Activated T-helper 1 cell treated with Interleukin-2 at 50 U/mL for 16 hours (primary cell): ENCODE data around the gene ELL.

Source experiments
- DNase-seq: peaks from one replicate; pipeline ENCODE4 v3.0.0-alpha.2; 2020; ENCODE audit warnings: low read depth

Gene ELL

DNA sequence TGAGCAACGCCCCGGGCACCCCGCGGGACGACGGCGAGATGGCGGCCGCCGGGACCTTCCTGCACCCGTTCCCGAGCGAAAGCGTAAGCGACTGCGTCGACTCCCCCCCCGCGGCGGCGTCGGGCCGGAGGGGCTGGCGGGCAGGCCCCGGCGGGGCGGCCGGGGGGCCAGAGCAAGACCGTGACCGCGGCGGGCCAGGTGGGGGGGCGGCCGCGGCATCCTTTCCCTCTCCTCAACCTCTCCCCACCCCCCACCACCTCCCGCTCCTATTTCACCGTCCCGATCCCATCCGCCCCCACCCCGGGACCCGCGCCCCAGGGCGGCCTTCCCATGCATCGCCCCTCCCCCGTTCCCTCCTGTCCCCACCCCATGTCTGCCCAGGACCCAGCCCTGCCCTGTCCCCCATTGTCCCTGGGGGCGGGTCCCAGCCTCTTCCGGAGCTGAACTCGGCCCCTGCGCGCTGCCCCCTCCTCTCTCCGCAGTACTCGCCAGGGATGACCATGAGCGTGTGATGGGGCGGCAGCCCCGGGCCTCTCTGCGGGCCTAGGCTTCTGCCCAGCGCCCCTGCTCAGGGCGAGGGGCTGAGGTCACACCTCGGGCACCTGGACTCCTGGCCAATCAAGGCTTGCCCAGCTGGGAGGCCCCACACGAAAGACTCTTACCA lies 88.0 kb downstream of the ELL start:
- no peak for DNase-seq

- DNase-seq = no peak
Measured at GRCh38 chr19:18433015-18433691, 88.7 kb downstream of the ELL start.

GRCh38 chr19:18432275-18433014 lies 89.4 kb downstream of the ELL start:
- DNase-seq = no peak

GRCh38 chr19:18431351-18432197 lies 90.3 kb downstream of the ELL start:
- no peak for DNase-seq

GRCh38 chr19:18430417-18431144 lies 91.3 kb downstream of the ELL start:
- no peak for DNase-seq

DNA sequence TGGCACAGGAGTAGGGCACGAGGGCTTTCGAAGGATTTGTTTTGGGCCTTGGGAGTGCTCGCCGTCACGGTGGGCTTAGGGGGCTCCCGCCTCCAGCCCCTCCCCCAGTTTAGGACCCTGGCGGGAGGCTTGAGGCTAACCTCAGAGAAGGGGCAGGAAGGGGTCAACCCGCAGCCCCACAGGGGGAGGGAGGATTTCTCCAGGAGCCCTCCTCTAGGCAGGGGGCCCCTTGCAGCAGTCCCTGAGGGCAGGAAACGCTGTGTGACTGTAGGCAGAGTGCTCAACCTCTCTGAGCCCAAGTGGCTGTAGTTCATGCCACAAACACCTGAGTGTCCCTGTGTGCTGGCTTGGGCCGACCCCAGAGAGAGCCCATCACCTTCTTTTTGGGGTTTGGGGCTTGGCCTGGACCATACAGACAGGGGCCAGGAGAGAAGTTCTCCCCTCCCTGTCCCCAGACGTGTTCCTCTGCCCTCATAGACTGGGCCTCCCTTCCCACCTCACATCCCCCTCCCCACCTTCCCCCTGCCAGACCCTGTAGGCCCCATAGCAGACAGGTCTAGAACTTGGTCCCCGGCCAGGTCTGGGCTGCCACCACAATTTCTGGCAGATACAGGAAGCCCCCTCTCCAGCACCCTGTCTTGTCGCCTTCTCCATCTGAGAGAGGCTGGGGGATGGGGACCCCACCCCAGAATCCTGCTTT lies 92.0 kb downstream of the ELL start:
- DNase-seq = no peak

DNA sequence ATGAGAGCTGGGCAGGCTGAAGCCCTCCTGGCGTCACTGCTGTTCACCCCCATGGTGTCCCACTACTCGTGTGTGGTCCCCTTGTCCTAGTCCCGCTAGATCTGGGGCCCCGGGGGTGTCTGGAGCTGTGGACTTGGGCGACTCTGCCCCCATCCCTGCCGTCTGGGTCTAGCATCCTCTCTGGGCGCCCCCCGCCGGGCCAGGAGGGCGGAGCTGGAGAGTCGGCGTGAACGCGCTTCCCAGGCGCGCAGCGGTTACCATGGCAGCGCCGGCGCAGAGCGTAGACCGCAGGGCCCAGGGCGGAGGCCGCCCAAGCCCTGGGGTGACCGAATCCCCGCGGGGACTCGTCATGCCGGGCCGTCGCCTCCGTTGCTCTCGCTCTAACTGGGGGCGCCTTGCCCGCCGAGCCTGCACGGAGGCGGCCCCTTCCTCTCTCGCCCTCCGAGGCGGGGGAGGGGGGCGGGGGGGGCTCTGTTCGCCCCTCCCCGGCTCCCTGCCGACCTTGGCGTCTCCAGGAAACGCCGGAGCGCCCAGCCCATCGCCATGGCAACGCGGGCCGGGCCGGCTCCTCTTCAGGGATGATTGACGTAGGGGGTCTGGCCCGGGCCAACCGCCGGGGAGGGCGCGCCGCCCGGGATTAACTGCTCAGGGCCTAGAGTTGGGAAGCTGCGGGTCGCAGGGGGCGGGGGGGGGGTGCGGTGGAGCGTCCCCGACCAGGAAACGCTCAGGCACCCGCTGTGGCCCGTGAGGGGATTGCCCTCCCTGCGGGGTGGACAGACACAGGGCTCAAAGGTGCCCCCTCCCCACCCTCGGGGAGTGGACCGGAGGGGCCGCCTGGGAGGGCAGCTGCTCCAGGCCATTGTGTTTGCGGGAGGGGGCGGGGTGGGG lies 92.8 kb downstream of the ELL start:
- DNase-seq = peak; percentile 75

GRCh38 chr19:18428173-18428786 lies 93.6 kb downstream of the ELL start:
- DNase-seq = no peak

DNA sequence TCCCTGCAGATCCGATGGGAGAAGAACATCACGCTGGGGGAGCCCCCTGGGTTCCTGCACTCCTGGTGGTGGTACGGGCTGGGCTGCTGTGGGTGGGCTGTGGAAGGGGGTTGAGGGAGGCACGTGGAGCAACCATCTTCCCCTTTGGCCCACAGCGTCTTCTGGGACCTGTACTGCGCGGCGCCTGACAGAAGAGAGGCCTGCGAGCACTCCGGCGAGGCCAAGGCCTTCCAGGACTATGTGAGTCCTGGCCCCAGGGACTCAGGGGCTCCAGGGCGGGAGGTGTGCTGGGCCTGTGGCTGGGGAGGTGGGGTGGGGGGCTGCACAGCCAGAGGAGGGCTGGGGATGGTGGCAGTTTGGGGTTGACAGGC lies 94.1 kb downstream of the ELL start:
- no peak for DNase-seq

- DNase-seq = no peak
Measured at GRCh38 chr19:18427080-18427742, 94.7 kb downstream of the ELL start.

GRCh38 chr19:18426416-18426767 lies 95.5 kb downstream of the ELL start:
- no peak for DNase-seq

DNA sequence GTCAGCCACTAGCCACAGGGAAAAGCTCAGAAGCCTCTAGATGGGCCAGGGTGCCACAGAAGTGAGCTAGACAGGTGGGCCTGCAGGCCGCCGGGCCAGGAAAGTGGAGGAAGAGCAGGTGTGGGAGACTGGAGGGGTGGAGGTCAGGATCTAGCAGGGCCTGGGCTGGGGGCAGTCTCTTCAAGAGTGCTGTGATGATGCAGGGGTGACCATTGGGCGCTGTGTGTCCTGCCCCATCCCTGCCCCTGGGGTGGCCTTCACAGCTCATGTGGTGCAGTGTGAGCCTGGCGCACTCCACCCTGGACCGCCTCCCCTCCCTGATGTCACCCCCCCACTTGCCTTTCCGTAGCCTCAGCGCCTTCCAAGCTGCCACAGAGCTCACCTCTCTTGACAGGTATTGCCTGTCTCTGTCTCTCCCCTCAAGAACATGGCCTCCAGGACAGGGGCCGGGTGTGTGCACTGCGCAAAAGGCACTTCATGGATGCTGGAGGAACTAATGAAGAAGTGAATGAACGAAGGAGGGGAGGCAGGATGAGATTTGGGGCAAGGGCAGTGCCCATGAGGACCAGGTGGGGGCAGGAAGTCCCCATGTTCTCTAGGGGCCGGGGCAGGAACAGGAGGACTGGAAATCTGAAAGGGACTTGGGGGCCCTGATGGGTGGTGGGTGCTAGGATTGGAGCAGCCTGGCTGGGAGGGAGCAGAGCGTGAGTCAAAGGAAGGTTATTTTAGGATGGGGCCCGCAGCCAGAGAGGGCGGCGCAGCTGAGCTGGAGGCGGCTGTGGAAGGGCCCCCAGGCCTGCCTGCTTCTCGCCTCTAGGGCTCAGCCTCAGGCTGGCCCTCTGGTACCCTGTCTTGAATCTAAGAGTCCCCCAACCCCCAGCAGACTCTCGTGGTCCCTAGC lies 96.1 kb downstream of the ELL start:
- no peak for DNase-seq

GRCh38 chr19:18424890-18425514 lies 96.9 kb downstream of the ELL start:
- no peak for DNase-seq

DNA sequence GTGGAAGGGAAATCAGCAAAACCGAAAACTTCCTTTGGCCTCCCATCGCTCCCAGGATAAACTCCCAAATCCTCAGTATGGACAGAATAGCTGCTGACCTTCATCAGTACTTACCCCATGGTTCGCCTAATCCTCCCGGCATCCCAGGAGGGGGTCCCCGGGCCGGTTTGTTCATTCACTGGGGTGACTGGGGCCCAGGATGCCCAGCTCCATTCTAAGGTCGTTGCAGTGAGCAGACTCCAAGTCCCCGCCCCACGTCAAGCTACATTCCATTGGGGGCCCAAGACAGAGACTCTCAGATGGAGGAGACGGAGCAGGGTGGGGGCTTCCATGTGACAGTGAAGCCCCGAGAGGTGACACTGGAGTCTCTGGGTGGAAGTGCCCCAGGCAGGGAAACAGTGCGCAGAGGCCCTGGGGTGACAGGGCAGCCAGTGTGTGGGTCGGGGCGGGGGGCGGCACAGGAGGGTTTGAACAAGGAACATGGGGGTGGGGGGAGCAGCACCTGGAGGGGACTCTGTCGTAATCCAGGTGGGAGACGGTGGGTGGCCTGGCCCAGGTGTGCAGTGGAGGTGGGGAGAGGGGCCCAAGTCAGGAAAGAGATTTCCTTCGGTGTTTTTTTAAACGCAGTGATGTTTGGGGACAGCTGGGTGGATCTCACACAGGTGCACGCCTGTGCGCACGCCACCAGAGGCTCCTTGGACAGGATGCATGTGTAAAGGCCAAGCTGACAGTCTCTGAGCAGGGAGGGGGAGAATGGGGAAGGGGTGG lies 97.6 kb downstream of the ELL start:
- DNase-seq = no peak

DNA sequence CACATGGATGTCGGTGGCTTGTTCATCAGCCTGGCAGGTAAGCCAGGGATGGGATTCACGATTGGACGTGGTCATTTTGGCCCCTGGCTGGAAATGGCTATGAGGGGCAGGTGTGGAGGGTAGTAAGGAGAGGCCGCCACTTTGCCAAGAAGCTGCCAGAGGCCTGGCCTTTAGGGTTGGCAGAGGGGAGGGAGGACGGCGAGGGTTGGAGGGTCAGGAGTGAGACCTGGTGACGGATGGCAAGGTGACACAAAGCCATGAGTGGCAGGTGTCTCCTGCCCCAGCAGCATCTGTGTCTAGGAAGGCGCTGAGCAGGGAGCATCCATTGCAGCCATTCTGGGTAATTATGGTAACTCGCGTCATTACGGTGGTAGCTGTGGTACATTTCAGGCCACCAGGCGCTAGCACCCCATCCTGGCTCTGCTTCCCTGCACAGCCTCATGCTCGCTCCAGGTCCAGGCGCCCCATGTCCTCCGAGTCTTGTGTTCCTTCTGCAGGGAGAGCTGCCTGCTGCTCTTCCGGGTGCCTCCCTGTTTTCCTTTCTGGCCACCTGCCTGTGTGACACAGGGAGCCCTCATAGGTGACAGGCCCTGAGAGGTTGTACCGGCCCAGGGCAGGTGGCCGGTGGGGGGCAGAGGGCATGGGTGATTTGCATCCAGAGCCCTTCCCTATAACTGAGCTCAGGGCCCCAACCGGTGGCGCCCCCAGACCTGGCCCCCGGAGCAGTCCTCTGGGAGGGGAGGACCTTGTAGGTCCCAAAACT lies 98.4 kb downstream of the ELL start:
- DNase-seq = no peak
